Esophagus muscularis mucosa (tissue), 3 donors: ENCODE results near the gene ATP5F1E.

Source experiments
- CTCF ChIP-seq, 3 experiments: fragments of 200-600 bp in 2 of 3; fragments of 450-650 bp in 1 of 3; sonication (generic) in 2 of 3; IDR thresholded peaks; one replicate each; pipeline ENCODE4 v1.5.1; 2017 to 2019; ENCODE audit warnings: antibody characterized with exemption in 3 of 3, mild to moderate bottlenecking in 2 of 3, moderate library complexity in 1 of 3
- POLR2A ChIP-seq: fragments of 450-650 bp; IDR thresholded peaks from one replicate; pipeline ENCODE4 v1.6.1; 2017; ENCODE audit warnings: antibody characterized with exemption, moderate library complexity, mild to moderate bottlenecking, low read depth

- TF ChIP-seq POLR2A: no peak
- TF ChIP-seq CTCF (IDR thresholded peaks at IDR 0.05): no peak
Measured at GRCh38 chr20:58996226-58996611, 35.9 kb downstream of the ATP5F1E start.
